Memory B cell (primary cell): ENCODE measurements around the gene ZNRF1.

Experiments
- ATAC-seq: fragments of 150-1000 bp; cut with Tn5 transposase; 2 replicates; pipeline ENCODE4 v1.10.0; 2021; ENCODE audit warnings: low read depth, mild to moderate bottlenecking, moderate library complexity
- DNase-seq, 2 donors: peaks; one replicate each; pipeline ENCODE4 v3.0.0; 2022; ENCODE audit warnings: low spot score in 2 of 2
- H3K27ac Mint-ChIP-seq: one replicate; pipeline ENCODE4 v1.8.0; 2022; ENCODE audit warnings: mild to moderate bottlenecking, moderate library complexity, mixed read lengths
- H3K27me3 Mint-ChIP-seq: one replicate; pipeline ENCODE4 v1.8.0; 2022; ENCODE audit warnings: mixed read lengths
- H3K36me3 Mint-ChIP-seq: one replicate; pipeline ENCODE4 v1.8.0; 2022; ENCODE audit warnings: mild to moderate bottlenecking, mixed read lengths
- H3K4me1 Mint-ChIP-seq: one replicate; pipeline ENCODE4 v1.8.0; 2022; ENCODE audit warnings: mixed read lengths
- H3K4me3 Mint-ChIP-seq: one replicate; pipeline ENCODE4 v1.8.0; 2022; ENCODE audit warnings: mild to moderate bottlenecking, moderate library complexity, mixed read lengths
- H3K9me3 Mint-ChIP-seq: one replicate; pipeline ENCODE4 v1.8.0; 2022; ENCODE audit warnings: mixed read lengths

The ZNRF1 gene

GRCh38 chr16:75138636-75139035 is 139.8 kb downstream of the ZNRF1 start:
- Mint-ChIP-seq H3K36me3 (no peaks in the 10 kb centered on the region), H3K27me3 (no peaks in the 10 kb centered on the region), H3K4me1 (peaks cover 9% of the 10 kb centered on the region), H3K27ac (no peak overlapping the region), H3K4me3 (no peak overlapping the region), H3K9me3 (peaks cover 2% of the 10 kb centered on the region)
- no peak for DNase-seq
- ATAC-seq: peak; percentile 23

GRCh38 chr16:75139498-75139897 is 140.7 kb downstream of the ZNRF1 start:
- Mint-ChIP-seq H3K36me3 (no peaks in the 10 kb centered on the region), H3K27ac (no peak overlapping the region), H3K9me3 (peaks cover 2% of the 10 kb centered on the region), H3K4me3 (no peak overlapping the region), H3K27me3 (no peaks in the 10 kb centered on the region), H3K4me1 (peaks cover 9% of the 10 kb centered on the region)
- ATAC-seq: no peak
- no peak for DNase-seq

- no peak overlapping the region for H3K27ac Mint-ChIP-seq
- no peaks in the 10 kb centered on the region for H3K36me3 Mint-ChIP-seq
- DNase-seq: no peak
- peaks cover 2% of the 10 kb centered on the region for H3K4me1 Mint-ChIP-seq
- no peaks in the 10 kb centered on the region for H3K27me3 Mint-ChIP-seq
- peaks cover 2% of the 10 kb centered on the region for H3K9me3 Mint-ChIP-seq
- no peak overlapping the region for H3K4me3 Mint-ChIP-seq
- ATAC-seq: no peak
Measured at GRCh38 chr16:75143941-75144340, 145.1 kb downstream of the ZNRF1 start.

GRCh38 chr16:75147968-75148310 is 149.1 kb downstream of the ZNRF1 start:
- H3K36me3 Mint-ChIP-seq: peaks cover 20% of the 10 kb centered on the region
- peak overlapping the region; percentile 91 for H3K4me3 Mint-ChIP-seq
- DNase-seq (no peak), ATAC-seq (no peak)
- H3K27ac Mint-ChIP-seq: no peak overlapping the region
- peaks cover 11% of the 10 kb centered on the region for H3K4me1 Mint-ChIP-seq
- H3K9me3 Mint-ChIP-seq: peaks cover 17% of the 10 kb centered on the region
- H3K27me3 Mint-ChIP-seq: no peaks in the 10 kb centered on the region

GRCh38 chr16:75148311-75149195 is 149.7 kb downstream of the ZNRF1 start, which contains the start of gene ZFP1:
Gene ZFP1, plus strand, starts transcription at chr16:75148524. Its CDS starts 4,428 bp downstream, at chr16:75152952.
- peak; percentile 86 for ATAC-seq
- Mint-ChIP-seq H3K4me3 (peak within 1 kb of the TSS; percentile 91), H3K27ac (peak within 1 kb of the TSS; percentile 45), H3K36me3 (peaks cover 23% of the 10 kb centered on the region), H3K27me3 (no peaks in the 10 kb centered on the region), H3K9me3 (peaks cover 17% of the 10 kb centered on the region), H3K4me1 (peaks cover 11% of the 10 kb centered on the region)
- peak; percentile 95 to 96 for DNase-seq

GRCh38 chr16:75151798-75152197 is 153.0 kb downstream of the ZNRF1 start:
- Mint-ChIP-seq H3K4me3 (peak overlapping the region; percentile 3), H3K27me3 (no peaks in the 10 kb centered on the region), H3K36me3 (peaks cover 37% of the 10 kb centered on the region), H3K27ac (no peak overlapping the region), H3K9me3 (peaks cover 20% of the 10 kb centered on the region), H3K4me1 (peaks cover 14% of the 10 kb centered on the region)
- ATAC-seq (no peak), DNase-seq (no peak)

GRCh38 chr16:75152635-75153034 is 153.8 kb downstream of the ZNRF1 start:
- no peaks in the 10 kb centered on the region for H3K27me3 Mint-ChIP-seq
- H3K9me3 Mint-ChIP-seq: peaks cover 20% of the 10 kb centered on the region
- H3K27ac Mint-ChIP-seq: no peak overlapping the region
- ATAC-seq (no peak), DNase-seq (no peak)
- H3K36me3 Mint-ChIP-seq: peaks cover 39% of the 10 kb centered on the region
- peaks cover 14% of the 10 kb centered on the region for H3K4me1 Mint-ChIP-seq
- no peak overlapping the region for H3K4me3 Mint-ChIP-seq

- H3K27ac Mint-ChIP-seq: no peak overlapping the region
Measured at GRCh38 chr16:75160386-75160785, 161.6 kb downstream of the ZNRF1 start.

More at GRCh38 chr16:75160386-75160785, 161.6 kb downstream of the ZNRF1 start:
- H3K27me3 Mint-ChIP-seq: no peaks in the 10 kb centered on the region
- no peak overlapping the region for H3K4me3 Mint-ChIP-seq
- H3K36me3 Mint-ChIP-seq: peaks cover 41% of the 10 kb centered on the region
- ATAC-seq: no peak
- H3K9me3 Mint-ChIP-seq: peaks cover 6% of the 10 kb centered on the region
- no peak for DNase-seq
- H3K4me1 Mint-ChIP-seq: peaks cover 2% of the 10 kb centered on the region
